GM12874 (cell line): ENCODE data around the gene CCDC77.

ENCODE experiments used
- TF ChIP-seq, protein P1 (sequence below): IDR thresholded peaks from 2 replicates; pipeline ENCODE4 v1.5.1; 2011; ENCODE audit warnings: low read depth, mild to moderate bottlenecking, control low read depth, low read length, moderate library complexity; ENCODE audit not compliant: insufficient read depth

The CCDC77 gene

DNA sequence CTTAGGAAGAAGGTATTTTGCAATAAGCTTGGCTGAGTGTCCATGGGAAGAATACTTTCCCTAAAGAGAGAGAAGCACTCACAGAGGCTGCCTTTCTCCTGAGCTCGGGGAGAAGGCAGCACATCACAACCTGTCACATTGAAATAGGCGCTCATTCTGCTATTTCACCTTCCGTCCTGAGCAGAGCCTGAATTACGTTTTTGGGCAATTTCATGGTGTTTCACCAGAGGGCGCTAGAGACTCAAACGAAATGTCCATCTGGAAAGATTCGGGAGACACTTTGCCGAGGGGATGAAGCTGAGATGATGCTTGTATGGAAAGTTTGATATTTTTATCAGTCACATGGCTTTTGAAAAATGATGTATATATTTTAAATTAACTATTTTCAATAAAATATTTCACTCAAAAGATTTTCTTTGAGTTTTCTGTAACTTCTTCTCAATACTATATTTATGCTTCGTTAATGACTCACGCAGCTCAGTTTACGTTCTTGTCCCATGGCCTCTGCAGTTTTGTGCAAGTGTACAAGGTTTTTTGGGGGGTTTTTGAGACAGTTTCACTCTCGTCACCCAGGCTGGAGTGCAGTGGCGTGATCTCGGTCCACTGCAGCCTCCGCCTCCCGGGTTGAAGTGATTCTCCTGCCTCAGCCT, 40.9 kb downstream of the CCDC77 start:
- TF ChIP-seq, protein P1, sequence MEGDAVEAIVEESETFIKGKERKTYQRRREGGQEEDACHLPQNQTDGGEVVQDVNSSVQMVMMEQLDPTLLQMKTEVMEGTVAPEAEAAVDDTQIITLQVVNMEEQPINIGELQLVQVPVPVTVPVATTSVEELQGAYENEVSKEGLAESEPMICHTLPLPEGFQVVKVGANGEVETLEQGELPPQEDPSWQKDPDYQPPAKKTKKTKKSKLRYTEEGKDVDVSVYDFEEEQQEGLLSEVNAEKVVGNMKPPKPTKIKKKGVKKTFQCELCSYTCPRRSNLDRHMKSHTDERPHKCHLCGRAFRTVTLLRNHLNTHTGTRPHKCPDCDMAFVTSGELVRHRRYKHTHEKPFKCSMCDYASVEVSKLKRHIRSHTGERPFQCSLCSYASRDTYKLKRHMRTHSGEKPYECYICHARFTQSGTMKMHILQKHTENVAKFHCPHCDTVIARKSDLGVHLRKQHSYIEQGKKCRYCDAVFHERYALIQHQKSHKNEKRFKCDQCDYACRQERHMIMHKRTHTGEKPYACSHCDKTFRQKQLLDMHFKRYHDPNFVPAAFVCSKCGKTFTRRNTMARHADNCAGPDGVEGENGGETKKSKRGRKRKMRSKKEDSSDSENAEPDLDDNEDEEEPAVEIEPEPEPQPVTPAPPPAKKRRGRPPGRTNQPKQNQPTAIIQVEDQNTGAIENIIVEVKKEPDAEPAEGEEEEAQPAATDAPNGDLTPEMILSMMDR, result peak; percentile 69

DNA sequence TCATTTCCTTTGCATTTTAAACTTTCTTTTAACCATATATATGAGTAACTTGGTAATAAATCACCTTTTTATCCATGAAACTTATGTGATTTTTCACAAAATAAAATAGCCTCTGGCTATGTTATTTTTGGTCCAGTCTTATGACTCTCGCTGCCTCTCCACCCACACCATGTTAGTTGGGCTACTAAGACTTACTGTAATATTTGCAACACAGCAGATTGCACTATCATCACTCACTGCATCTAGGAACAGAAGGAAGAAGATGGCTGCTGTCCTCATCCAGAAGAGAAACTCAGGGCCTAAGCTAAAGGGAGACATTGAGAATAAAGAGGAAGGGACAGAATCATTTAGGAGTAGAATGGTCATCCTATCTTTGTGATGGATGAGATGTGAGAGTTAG, 45.7 kb downstream of the CCDC77 start:
- TF ChIP-seq, protein P1, result no peak

DNA sequence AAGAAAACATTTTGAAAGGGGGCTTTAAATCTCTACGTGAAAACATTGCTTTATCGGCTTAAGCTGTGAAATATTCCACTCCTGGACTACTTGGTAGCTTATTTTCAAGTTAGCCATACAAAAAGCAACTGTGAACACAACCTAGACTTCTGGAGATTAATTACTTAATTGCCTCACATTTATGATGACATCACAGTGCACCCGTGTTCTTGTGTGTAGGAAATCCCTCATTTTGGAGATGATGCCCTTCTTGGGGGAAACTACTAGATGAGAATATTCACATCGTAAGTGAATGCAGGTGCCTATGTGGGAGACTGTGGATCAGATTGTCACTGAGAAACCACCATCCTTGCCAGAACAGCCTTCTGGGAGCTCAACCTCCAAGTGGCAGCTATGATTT, 47.8 kb downstream of the CCDC77 start:
- TF ChIP-seq, protein P1, result no peak

DNA sequence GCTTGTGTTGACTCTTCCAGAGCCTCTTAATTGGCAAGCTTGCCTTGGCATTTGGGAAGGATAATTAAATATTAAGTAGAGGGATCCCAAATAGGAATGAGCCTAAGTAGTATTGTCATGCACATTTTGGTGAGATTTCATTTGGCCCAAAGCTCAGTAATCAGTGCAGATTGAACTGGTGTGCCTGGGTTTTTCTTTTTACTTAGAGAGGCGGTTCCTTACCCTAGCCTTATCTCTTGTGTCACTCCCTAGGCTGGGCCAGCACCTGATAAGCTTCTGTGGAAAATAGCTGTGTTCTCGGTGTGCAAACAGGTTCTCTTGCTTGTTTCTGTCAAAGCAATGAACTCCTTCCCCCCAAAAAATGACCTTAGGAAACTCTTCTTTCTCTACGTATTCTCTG, 49.0 kb downstream of the CCDC77 start:
- TF ChIP-seq, protein P1, result no peak

DNA sequence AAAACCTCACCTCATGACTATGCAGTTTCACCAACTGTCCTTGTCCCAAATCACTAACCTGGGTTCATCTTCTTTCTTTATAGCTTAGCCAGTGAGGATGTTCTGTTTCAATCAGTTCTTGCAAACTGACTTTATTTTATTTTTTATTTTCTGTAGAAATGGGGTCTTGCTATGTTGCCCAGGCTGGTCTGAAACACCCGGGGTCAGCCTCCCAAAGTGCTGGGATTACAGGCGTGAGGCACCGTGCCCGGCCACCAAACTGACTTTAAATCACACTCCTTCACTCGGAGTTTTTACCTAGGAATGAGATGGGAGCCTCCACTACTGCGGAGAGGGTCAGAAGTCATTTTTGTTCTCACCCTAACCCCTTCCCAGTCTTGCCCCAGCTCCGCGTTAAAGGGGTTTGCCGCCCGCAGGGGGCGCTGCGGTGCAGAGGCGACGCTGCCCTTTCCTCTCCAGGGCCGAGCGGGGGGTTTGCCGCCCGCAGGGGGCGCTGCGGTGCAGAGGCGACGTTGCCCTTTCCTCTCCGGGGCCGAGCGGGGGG, 51.3 kb downstream of the CCDC77 start:
- TF ChIP-seq, protein P1, result peak; percentile 70; the same call in 1 of the 2 replicates

DNA sequence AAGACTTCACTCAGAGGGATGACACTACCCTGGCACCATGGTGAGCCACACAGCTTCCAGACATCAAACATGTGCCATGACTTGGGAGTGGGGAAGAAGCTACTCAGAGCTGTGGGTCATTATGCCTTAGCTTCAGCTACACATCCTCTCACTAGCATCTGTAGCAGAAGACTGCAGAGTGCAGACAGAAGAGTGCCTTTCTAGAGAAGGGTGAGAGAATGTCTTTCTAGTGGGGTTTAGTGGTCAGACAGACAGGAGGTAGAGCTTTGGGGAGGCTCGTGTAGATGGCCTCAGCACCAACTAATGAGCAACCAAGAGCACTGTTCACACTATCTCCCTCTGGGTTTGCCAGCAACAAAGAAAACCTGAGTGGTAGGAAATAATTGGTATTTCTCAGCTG, 53.4 kb downstream of the CCDC77 start:
- TF ChIP-seq, protein P1, result no peak

DNA sequence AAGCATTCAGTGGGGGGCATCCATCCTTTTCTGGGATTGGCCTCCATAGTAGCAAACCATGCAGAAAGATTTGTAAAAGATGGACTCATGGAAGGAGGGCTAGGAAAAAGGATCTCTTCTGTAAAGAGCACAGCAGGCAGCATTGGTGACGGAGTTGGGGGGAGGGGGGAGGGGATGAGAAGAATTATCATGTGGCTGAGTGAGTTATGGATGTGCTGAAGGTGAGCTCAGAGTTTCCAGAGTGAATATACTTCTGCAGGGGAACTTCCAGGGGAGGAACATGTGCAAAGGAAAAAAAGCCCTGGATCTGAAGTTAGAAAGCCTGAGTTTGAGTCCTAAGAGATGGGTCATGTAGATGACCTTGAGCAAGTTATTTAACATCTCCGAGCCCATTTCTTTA, 54.4 kb downstream of the CCDC77 start:
- TF ChIP-seq, protein P1, result no peak
